Tibial nerve (tissue), 3 donors: ENCODE measurements around the gene TCEAL8.
A peak's percentile ranks its signal among the peaks of the same experiment; 100 is the strongest.

Experiments
- CTCF ChIP-seq, 5 experiments: fragments of 200-600 bp in 3 of 5; fragments of 450-650 bp in 2 of 5; sonication (generic) in 3 of 5; IDR thresholded peaks; one replicate each; pipeline ENCODE4 v1.5.1; 2016 to 2019; ENCODE audit warnings: antibody characterized with exemption in 5 of 5, mild to moderate bottlenecking in 3 of 5, moderate library complexity in 2 of 5
- POLR2A ChIP-seq, 2 donors: fragments of 450-650 bp; IDR thresholded peaks; one replicate each; pipeline ENCODE4 v1.6.1; 2017; ENCODE audit warnings: antibody characterized with exemption in 2 of 2, mild to moderate bottlenecking in 2 of 2, moderate library complexity in 2 of 2

GRCh38 chrX:103254171-103254824 lies 657 bp downstream of the TCEAL8 start:
- TF ChIP-seq CTCF (IDR thresholded peaks at IDR 0.05) (no peak), POLR2A (IDR thresholded peaks at IDR 0.05) (peak in 1 of 2 donors; percentile 29)
